ENCODE data around the gene RAG2.

DNA sequence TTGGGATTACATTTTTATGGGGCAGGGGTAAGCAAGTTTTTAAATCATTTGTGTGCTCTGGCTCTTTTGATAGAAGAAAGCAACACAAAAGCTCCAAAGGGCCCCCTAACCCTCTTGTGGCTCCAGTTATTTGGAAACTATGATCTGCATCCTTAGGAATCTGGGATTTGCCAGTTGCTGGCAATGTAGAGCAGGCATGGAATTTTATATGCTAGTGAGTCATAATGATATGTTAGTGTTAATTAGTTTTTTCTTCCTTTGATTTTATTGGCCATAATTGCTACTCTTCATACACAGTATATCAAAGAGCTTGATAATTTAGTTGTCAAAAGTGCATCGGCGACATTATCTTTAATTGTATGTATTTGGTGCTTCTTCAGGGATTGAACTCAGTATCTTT, 20.2 kb downstream of the RAG2 start:
- TF ChIP-seq POLR2A (IDR thresholded peaks at IDR 0.05; ENCODE audit: low read depth, low read length) (no peak), POLR2AphosphoS5 (IDR thresholded peaks at IDR 0.05; ENCODE audit: low read depth, low read length) (no peak)

Data from GM12891 (cell line).